ENCODE results near the gene BICD2. TPM values are rescaled to one million over a fixed set of nuclear protein-coding genes. Genes with fewer than 3 reads are reported as not detected.

Gene BICD2
- total and polyA plus RNA-seq, 10 of the 15 experiments (the other 5 are each of a cell fraction or from before 2014, with no cell fraction given), result 5.3 to 25.5 (median 14.4) TPM

GRCh38 chr9:92762196-92762595 is 2.4 kb downstream of the BICD2 start (continued):
- TF ChIP-seq CUX1 (IDR thresholded peaks at IDR 0.05; ENCODE audit: insufficient replicate concordance, low read depth, low read length) (no peak), ZBTB33 (IDR thresholded peaks at IDR 0.05) (no peak), E2F4 (IDR thresholded peaks at IDR 0.05; ENCODE audit: low read depth, low read length) (no peak), SMAD5 (IDR thresholded peaks at IDR 0.05; ENCODE audit: low read depth) (no peak)
